Vagina (tissue), 2 donors: ENCODE results near the gene GLDC. TPM values are rescaled to one million over a fixed set of nuclear protein-coding genes. Genes with fewer than 3 reads are reported as not detected.

ENCODE experiments used
- DNase-seq, 2 donors: peaks; one replicate each; pipeline ENCODE4 v3.0.0-alpha.2; 2017; ENCODE audit errors: extremely low spot score in 2 of 2
- H3K27ac ChIP-seq: fragments of 200-600 bp; sonication (generic); one replicate; pipeline ENCODE4 v1.5.1; 2019
- H3K27me3 ChIP-seq: fragments of 200-600 bp; sonication (generic); one replicate; pipeline ENCODE4 v1.5.1; 2019
- H3K36me3 ChIP-seq, 2 donors: fragments of 200-600 bp; sonication (generic); one replicate each; pipeline ENCODE4 v1.5.1; 2017 to 2019
- H3K4me1 ChIP-seq: fragments of 200-600 bp; sonication (generic); one replicate; pipeline ENCODE4 v1.5.1; 2019
- H3K4me3 ChIP-seq, 2 donors: fragments of 200-600 bp; sonication (generic); 1 replicate in 1 of 2; 2 replicates in 1 of 2; pipeline ENCODE4 v1.5.1; 2016 to 2019
- H3K9me3 ChIP-seq: fragments of 200-600 bp; sonication (generic); one replicate; pipeline ENCODE4 v1.5.1; 2019
- POLR2A ChIP-seq, 2 donors: fragments of 450-650 bp; IDR thresholded peaks; one replicate each; pipeline ENCODE4 v1.6.1; 2017; ENCODE audit warnings: antibody characterized with exemption in 2 of 2, mild to moderate bottlenecking in 2 of 2, moderate library complexity in 2 of 2
- POLR2AphosphoS5 ChIP-seq, 2 donors: sonication (generic); formaldehyde crosslinking; IDR thresholded peaks; one replicate each; pipeline ENCODE4 v1.9.0; 2017; ENCODE audit warnings: antibody characterized with exemption in 2 of 2, mild to moderate bottlenecking in 2 of 2, low read depth in 1 of 2; ENCODE audit not compliant: insufficient read depth in 1 of 2
- intact Hi-C: fragments of 100-400 bp; cut with DNase I; formaldehyde crosslinking; loops from one replicate; pipeline ENCODE4 v1.15.1; 2023
- total RNA-seq: library from RNA; depleted of rRNA; stranded (reverse); fragments of >200 nt; gene quantifications from one replicate; pipeline ENCODE4 v1.2.3, GENCODE V29; 2016
- TF ChIP-seq, protein P1 (sequence below), 3 experiments: fragments of 450-650 bp in 2 of 3; fragments of 200-600 bp in 1 of 3; sonication (generic) in 1 of 3; IDR thresholded peaks; one replicate each; pipeline ENCODE4 v1.5.1; 2017 to 2019; ENCODE audit warnings: antibody characterized with exemption in 3 of 3, mild to moderate bottlenecking in 2 of 3, moderate library complexity in 2 of 3

The GLDC gene
- total RNA-seq, 1 donor from 2014 or later, result 0.49 TPM

DNA sequence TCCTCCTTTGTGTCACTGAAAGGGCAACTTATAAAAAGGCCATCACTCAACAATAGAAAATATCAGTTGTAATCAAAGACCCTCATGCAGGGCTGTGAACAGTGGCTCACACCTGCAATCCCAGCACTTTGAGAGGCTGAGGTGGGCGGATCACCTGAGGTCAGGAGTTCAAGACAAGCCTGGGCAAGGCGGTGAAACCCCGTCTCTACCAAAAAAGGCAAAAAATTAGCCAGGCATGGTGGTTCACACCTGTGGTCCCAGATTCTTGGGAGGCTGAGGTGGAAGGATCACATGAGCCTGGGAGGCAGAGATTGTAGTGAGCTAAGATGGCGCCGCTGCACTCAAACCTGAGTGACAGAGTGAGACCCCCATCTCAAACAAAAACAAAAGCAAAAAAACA lies 24.7 kb downstream of the GLDC start:
- Histone ChIP-seq H3K27ac (no peak overlapping the region), H3K4me1 (no peaks in the 10 kb centered on the region), H3K4me3 (no peak overlapping the region), H3K36me3 (no peaks in the 10 kb centered on the region), H3K27me3 (no peaks in the 10 kb centered on the region), H3K9me3 (no peaks in the 10 kb centered on the region)
- DNase-seq, result no peak
- intact Hi-C loops, result no loop called here
- no peak for TF ChIP-seq POLR2AphosphoS5 (IDR thresholded peaks at IDR 0.05; ENCODE audit: insufficient read depth in 1 of 2, low read depth in 1 of 2)
- no peak for TF ChIP-seq POLR2A (IDR thresholded peaks at IDR 0.05)
- TF ChIP-seq, protein P1, sequence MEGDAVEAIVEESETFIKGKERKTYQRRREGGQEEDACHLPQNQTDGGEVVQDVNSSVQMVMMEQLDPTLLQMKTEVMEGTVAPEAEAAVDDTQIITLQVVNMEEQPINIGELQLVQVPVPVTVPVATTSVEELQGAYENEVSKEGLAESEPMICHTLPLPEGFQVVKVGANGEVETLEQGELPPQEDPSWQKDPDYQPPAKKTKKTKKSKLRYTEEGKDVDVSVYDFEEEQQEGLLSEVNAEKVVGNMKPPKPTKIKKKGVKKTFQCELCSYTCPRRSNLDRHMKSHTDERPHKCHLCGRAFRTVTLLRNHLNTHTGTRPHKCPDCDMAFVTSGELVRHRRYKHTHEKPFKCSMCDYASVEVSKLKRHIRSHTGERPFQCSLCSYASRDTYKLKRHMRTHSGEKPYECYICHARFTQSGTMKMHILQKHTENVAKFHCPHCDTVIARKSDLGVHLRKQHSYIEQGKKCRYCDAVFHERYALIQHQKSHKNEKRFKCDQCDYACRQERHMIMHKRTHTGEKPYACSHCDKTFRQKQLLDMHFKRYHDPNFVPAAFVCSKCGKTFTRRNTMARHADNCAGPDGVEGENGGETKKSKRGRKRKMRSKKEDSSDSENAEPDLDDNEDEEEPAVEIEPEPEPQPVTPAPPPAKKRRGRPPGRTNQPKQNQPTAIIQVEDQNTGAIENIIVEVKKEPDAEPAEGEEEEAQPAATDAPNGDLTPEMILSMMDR (IDR thresholded peaks at IDR 0.05), result no peak

DNA sequence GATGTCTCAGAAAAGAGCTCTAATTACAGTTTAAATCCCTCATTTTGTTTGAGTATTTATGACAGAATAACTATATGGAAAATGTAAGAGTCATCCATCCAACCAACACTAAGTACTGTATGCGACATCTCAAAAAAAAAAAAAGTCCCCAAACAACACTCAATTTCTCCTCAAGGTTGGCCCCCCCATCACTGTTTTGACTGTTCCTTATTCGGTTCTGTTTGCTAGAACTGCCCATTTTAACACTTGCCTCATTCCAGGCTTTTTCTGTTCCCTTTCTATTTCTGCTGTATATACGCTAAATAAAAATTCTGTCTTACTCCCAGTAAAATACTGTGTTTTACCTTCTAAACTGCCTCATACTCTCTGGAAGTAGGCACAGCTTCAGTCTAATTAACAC lies 25.2 kb downstream of the GLDC start:
- H3K4me1 ChIP-seq, result no peaks in the 10 kb centered on the region

DNA sequence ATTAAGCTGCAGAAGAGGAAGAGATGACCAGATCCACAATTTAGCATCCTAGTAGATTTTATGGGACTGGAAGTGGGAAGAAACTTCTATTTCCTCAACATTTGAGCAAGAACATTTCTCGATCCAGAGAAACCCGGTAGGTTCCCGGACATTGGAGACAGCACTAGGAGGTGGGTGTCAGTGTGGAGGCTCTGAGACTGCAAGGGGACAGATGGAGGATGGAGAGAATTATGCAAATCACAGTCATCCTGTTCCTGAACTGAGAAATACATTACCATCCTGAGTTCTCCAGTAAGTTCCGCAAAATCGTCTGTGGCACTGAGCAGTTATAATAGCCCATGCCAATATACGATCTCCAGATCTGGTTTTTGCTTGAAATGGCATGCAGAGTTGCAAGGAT lies 25.6 kb downstream of the GLDC start:
- no peak overlapping the region for H3K4me3 ChIP-seq
- H3K27ac ChIP-seq, result no peak overlapping the region
- H3K36me3 ChIP-seq, result no peaks in the 10 kb centered on the region
- no peak for TF ChIP-seq POLR2A (IDR thresholded peaks at IDR 0.05)
- TF ChIP-seq POLR2AphosphoS5 (IDR thresholded peaks at IDR 0.05; ENCODE audit: insufficient read depth in 1 of 2, low read depth in 1 of 2), result no peak
- TF ChIP-seq, protein P1 (IDR thresholded peaks at IDR 0.05), result no peak
- no peaks in the 10 kb centered on the region for H3K27me3 ChIP-seq
- H3K4me1 ChIP-seq, result no peaks in the 10 kb centered on the region
- no peaks in the 10 kb centered on the region for H3K9me3 ChIP-seq
- intact Hi-C loops, result no loop called here
- no peak for DNase-seq

More for the DNA sequence above, 25.2 kb downstream of the GLDC start:
- H3K36me3 ChIP-seq, result no peaks in the 10 kb centered on the region
- TF ChIP-seq, protein P1 (IDR thresholded peaks at IDR 0.05), result no peak
- intact Hi-C loops, result no loop called here
- no peak for DNase-seq
- H3K9me3 ChIP-seq, result no peaks in the 10 kb centered on the region
- H3K27ac ChIP-seq, result no peak overlapping the region
- H3K4me3 ChIP-seq, result no peak overlapping the region
- no peaks in the 10 kb centered on the region for H3K27me3 ChIP-seq

DNA sequence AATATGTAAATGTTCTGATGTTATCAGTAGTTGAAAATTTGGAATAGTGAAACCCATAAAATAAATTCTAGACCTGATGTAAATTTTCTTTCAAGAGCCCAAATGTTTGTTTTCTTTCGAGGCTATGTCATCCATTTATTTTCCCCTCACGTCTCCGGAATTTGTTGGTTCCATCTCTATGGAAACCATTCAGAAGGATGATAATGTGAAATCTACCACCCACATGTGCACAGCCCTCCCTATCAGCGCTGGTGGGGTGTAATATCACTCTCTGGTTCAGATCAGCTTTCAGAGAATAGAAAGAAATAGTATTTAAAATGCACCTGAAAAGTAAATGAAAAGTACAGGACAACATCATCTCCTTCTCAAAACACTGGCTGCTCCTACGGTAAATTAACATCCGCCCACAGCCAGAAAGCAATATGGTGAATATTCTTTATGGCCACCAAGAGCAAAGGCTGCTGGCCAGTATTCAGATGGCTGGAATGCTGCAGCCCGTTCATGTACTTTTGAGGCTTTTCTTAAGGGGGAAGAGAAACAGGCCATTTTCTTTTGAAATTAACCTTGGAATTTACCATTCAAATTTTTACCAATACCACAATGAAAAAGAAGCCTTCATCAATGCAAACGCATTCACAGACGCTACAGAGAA lies 28.5 kb downstream of the GLDC start:
- no peaks in the 10 kb centered on the region for H3K36me3 ChIP-seq
- no peaks in the 10 kb centered on the region for H3K4me1 ChIP-seq
- no peak overlapping the region for H3K27ac ChIP-seq
- intact Hi-C loops, result no loop called here
- no peaks in the 10 kb centered on the region for H3K9me3 ChIP-seq
- no peak overlapping the region for H3K4me3 ChIP-seq
- H3K27me3 ChIP-seq, result no peaks in the 10 kb centered on the region
- no peak for DNase-seq
- TF ChIP-seq POLR2AphosphoS5 (IDR thresholded peaks at IDR 0.05; ENCODE audit: insufficient read depth in 1 of 2, low read depth in 1 of 2) (no peak), POLR2A (IDR thresholded peaks at IDR 0.05) (no peak)
- TF ChIP-seq, protein P1 (IDR thresholded peaks at IDR 0.05), result no peak

DNA sequence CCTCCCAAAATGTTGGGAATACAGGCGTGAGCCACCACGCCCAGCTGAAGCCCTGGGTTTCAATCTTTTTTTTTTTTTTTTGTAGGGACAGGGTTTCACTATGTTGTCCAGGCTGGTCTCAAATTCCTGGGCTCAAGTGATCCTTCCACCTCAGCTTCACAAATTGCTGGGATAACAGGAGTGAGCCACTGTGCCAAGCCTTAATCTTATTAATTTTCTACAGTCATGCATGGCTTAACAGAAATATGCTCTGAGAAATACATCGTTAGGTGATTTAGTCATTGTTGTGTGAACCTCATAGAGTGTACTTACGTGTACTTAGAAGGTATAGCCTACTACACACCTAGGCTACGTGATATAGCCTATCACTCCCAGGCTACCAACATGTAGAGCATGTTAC lies 31.0 kb downstream of the GLDC start:
- no peak for TF ChIP-seq POLR2A (IDR thresholded peaks at IDR 0.05)
- TF ChIP-seq, protein P1 (IDR thresholded peaks at IDR 0.05), result no peak
- no peak for TF ChIP-seq POLR2AphosphoS5 (IDR thresholded peaks at IDR 0.05; ENCODE audit: insufficient read depth in 1 of 2, low read depth in 1 of 2)
- Histone ChIP-seq H3K9me3 (no peaks in the 10 kb centered on the region), H3K36me3 (no peaks in the 10 kb centered on the region), H3K27ac (no peak overlapping the region), H3K4me3 (no peak overlapping the region), H3K4me1 (no peaks in the 10 kb centered on the region), H3K27me3 (no peaks in the 10 kb centered on the region)
- no peak for DNase-seq
- intact Hi-C loops, result no loop called here
